ENCODE data around the gene WDFY2.

GRCh38 chr13:51767100-51767499 is 182.8 kb downstream of the WDFY2 start:
- TF ChIP-seq ZNF501 (CRISPR knock-in tag; IDR thresholded peaks at IDR 0.05) (no peak), SUZ12 (IDR thresholded peaks at IDR 0.05; ENCODE audit: low read depth, low read length) (no peak), KDM3A (CRISPR knock-in tag; IDR thresholded peaks at IDR 0.05; ENCODE audit: low read depth) (no peak), ZNF274 (CRISPR knock-in tag; IDR thresholded peaks at IDR 0.05) (no peak), MIER3 (CRISPR knock-in tag; IDR thresholded peaks at IDR 0.05; ENCODE audit: borderline replicate concordance) (no peak), USF2 (IDR thresholded peaks at IDR 0.05; ENCODE audit: low read depth, low read length) (no peak), USF2 (CRISPR knock-in tag; IDR thresholded peaks at IDR 0.05; ENCODE audit: borderline replicate concordance) (no peak)

Data from HepG2 (cell line).